ENCODE results near the gene ENDOV.

Gene ENDOV

DNA sequence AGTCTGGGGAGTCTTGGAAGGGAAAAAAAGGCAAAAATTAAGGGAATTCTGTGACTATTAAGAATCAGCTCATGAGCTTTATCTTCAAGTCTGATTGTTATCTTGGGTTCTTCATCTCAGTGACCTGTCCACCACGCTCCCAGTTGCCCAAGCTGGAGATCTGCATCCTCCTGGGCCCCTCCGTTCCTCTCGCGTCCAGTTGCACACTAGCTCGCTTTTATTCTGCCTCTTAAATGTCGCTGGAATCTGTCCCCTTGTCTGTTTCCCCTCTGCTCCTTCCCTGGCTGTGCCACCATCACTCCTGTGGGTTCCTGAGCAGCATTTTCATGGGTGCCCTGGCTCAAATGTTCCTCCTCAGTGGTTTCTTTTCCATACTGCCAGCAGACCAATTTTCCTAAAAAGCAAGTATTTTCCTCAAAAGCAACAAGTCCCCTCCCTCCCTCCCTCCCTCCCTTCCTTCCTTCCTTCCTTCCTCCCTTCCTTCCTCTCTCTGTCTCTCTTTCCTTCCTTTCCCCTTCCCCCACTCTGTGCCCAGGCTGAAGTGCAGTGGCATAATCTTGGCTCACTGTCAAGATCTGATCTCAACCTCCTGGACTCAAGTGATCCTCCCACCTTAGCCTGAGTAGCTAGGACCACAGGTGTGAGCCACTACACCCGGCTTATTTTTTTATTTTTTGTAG lies 1.4 kb downstream of the ENDOV start:
- no peak for DNase-seq (ENCODE audit: low spot score)

DNA sequence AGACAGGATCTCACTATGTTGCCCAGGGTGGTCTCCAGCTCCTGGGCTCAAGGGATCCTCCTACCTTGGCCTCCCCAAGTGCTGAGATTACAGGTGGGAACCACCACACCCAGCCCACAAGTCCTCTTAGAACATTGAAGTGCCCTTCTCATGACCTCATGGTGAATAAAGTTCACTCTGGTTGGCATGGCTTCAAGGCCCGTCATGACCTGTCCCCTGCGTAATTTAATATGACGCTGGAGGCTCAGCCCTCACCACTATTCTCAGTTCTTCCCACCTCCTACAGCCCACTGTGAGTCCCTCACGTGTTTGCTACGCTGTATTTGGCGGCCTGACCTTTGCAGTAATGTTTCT lies 1.9 kb downstream of the ENDOV start:
- no peak for DNase-seq (ENCODE audit: low spot score)

DNA sequence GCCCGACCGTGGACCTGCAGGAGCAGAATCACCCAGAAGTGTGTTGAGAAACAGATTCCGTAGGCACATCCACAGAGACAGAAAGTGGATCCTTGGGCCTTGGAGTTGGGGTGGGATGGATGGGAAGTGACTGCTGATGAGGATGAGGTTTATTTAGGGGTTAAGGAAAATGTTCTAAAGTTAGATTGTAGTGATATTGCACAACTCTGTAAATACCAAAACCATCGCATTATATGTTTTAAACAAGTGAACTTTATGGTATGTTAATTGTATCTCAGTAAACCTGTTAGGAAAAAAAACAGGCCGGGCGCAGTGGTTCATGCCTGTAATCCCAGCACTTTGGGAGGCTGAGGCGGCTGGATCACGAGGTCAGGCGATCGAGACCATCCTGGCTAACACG lies 3.6 kb downstream of the ENDOV start:
- DNase-seq (ENCODE audit: low spot score): no peak

DNA sequence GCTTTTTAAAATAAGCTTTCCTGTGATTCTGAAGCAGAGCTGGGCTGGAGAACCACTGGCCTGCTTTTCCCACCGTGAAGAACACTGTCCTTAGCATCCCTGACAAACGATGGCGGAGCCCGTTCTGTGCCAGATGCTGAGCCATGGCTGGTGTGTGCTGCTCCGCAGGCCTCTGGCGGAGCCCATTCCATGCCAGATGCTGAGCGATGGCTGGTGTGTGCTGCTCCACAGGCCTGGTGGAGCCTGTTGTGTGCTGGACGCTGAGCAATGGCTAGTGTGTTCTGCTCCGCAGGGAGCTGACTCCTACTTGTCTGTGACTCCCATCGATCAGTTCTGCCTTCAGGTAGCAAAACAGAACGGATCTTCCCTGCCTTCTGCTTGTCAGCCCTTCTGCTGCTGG lies 4.3 kb downstream of the ENDOV start:
- no peak for DNase-seq (ENCODE audit: low spot score)

DNA sequence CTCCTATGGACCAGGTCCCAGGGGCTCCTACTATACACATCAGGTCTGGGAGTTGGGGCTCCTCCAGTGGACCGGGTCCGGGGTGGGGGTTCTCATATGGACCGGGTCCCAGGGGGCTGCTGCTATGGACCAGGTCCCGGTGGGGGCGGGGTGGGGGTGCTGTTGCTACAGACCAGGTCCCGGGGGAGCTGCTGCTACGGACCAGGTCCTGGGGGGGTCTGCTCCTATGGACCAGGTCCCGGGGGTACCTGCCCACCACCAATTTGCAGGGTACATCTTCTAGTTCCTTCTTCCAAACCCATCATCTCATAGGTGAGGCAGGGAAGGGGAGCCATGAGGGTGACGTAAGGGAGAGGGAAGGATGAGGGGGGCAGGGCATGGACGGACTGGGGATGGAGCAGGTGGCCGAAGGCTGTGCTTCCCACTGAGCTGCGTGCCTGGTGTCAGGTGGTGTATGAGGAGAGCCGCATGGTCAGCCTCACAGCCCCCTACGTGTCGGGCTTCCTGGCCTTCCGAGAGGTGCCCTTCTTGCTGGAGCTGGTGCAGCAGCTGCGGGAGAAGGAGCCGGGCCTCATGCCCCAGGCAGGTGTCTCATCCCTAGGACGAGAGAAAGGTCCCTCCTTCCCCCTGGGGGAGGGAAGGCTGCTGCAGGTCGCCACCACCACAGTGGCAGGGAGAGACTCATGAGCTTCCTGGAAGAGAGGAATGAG lies 6.6 kb downstream of the ENDOV start:
- DNase-seq (ENCODE audit: low spot score): no peak

DNA sequence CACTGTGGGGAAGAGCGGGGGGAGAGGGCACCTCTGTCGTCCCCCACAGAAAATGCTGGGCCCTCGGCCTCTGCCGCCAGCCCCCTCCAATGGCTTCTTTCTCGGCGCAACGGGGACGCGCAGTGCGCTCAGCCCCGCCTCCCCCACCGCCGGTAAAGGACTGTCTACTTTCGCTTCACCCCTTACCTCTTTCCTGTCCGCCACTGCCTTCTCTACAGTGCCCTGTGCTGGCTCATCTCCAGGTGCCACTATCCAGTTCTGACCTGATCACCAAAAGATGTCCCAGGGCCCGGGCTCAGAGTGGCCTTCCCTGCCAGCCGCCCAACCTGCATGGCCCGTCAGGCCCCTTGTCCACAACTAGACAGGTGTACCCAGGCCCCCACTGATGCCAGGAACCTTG lies 7.3 kb downstream of the ENDOV start:
- DNase-seq (ENCODE audit: low spot score): no peak

DNA sequence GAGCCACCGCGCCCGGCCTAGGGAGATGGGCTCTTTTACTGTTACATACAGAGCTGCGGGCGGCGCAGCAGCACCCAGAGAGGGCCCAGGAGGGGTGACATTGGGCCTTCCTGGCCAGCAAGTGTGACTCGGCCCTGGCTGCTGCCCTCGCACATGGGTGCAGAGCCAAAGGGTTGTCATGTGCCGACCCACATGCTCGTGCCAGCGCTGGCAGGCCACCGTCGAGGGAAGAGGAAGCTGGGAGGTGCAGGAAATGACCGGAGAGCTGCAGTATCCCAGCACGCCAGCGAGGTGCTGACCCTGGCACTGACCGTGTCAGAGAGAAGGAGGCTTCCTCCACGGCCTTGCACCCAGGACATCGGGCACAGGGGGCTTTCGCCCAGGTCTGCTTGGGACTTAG lies 8.0 kb downstream of the ENDOV start:
- DNase-seq (ENCODE audit: low spot score): no peak

DNA sequence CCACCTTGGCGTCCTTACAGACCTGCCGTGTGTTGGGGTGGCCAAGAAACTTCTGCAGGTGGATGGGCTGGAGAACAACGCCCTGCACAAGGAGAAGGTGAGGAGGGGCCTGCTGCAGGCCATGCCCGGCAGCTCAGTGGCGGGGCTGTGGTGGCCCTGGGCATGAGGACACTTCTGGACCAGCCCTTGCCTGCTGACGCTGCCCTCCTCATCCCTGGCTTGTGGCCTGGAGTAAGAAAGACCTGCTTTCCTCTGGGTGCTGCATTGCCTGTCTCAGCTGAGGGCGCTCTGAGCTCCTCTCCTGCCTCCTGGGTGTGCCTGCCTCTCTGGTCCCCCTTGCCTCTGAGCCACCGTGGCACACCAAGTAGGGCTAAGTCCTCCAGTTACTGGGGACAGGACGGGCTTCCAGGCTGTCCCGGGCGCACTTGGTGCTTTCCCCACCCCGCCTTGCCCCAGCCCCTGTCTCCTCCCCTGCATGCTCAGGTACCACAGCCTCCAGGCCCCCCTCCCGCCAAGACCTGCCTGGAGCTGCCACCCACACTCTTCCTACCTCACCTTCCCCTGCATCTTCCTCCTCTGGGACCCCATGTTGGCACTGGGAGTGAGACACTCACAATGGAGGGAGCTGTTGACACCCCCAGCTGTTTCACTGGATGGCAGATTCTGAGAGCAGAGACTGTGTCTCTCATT lies 8.7 kb downstream of the ENDOV start:
- no peak for DNase-seq (ENCODE audit: low spot score)

DNA sequence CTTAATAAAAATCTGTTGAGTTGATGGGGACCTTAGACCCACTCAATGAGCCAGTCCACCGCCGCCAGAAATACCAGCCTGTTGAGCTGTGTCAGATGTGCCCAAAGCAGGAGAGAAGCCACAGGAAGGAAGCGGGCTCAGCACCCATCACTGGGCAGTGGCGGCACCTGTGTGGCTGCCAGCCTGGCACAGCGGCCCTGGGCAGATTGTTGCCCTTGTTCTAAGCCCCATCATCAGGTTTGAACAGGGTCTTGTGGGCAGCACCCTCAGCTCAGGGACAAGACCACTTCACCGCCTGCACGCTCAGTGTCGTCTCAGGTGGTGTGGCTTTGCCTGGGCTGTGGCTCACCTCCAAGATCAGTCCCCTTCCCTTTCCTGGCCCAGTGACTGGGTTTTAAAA lies 9.3 kb downstream of the ENDOV start:
- no peak for DNase-seq (ENCODE audit: low spot score)

DNA sequence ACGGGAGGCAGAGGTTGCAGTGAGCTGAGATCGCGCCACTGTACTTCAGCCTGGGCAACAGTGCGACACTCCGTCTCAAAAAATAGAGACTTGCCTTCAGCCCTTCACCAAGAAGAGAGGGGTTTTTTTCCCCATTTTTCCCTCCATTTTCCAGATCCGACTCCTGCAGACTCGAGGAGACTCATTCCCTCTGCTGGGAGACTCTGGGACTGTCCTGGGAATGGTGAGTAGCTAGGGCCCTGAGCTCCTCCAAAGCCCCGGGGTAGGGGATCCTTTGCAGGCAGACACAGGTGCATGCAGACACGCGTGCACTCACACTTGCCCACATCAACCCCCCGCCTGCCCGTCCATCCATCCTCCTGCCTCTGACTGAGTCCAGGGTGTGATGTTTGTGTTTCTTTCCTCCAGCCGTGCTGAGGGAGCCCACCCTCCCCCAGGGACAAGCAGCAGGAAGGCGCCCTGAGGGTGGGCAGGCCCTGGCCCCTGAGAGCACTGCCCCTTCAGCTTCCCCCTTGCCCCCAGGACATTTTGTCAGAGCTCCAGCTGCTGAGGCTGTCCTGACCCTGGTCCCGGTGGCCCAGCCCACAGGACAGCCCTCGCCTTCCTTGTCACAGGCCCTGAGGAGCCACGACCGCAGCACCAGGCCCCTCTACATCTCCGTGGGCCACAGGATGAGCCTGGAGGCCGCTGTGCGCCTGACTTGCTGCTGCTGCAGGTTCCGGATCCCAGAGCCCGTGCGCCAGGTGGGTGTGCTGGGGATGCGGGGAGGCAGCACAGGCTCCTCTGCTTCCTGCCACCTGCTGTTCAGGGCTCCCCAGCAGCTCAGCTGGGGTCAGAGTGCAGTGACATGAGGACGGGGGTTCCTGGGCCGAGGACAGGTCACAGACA lies 10.2 kb downstream of the ENDOV start:
- no peak for DNase-seq (ENCODE audit: low spot score)

DNA sequence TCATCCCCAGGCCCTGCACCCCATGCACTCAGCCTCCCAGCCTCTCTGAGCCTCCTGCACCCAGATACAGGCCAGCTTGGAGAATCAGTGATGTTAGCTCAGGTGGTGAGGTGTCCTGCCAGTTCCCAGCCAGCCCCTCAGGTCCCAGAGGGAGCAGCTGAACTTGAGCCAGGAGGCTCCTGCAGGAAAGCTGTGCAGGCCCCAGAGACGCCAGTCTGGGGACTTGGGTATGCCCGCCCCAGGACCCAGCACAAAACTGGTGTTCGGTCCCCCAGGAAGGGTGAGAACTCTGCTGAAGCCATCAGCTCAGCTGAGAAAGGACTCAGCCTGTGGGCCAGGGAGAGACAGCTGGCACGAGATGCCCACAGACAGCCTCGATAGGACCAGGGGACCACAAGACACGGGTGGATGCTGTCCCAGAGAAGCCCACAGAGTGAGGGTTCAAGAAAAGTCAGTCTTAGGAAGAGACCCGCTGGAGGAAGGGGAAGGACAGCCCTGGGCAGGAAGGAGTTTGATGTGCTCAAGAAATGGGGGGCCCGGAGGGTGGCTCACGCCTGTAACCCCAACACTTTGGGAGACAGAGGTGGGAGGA lies 11.0 kb downstream of the ENDOV start:
- DNase-seq (ENCODE audit: low spot score): no peak

DNA sequence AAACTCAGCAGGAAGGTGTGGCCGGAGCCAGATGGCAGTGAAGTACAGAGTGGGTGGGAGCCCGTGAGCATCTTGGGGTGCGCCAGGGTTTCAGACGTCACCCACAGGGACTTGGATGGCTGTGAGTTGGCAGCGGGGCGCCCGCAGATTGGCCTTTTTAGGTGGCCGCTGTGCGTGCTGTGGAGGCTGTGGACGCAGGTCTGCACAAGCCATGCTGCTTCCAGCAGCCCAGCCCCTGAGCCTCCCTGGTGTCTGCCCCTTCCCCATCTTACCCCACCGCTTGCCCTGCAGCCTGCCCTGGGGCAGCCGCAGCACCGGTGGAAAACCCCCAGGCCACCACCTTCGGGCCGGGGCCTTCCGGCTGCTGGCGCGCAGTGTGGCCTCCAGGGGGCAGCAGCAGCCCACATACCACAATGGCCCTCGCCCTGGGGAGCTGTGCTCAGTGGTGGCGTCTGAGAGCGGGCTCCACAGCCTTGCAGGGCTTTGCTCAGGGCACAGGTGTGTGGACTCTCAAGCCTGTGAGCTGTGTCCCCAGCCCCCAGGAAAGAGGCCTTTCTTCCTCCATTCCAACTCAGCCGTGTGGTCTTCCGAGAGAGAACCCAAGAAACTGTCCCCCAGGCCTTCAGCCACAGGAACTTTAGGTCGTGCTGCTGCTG lies 11.8 kb downstream of the ENDOV start:
- DNase-seq (ENCODE audit: low spot score): peak; percentile 94

DNA sequence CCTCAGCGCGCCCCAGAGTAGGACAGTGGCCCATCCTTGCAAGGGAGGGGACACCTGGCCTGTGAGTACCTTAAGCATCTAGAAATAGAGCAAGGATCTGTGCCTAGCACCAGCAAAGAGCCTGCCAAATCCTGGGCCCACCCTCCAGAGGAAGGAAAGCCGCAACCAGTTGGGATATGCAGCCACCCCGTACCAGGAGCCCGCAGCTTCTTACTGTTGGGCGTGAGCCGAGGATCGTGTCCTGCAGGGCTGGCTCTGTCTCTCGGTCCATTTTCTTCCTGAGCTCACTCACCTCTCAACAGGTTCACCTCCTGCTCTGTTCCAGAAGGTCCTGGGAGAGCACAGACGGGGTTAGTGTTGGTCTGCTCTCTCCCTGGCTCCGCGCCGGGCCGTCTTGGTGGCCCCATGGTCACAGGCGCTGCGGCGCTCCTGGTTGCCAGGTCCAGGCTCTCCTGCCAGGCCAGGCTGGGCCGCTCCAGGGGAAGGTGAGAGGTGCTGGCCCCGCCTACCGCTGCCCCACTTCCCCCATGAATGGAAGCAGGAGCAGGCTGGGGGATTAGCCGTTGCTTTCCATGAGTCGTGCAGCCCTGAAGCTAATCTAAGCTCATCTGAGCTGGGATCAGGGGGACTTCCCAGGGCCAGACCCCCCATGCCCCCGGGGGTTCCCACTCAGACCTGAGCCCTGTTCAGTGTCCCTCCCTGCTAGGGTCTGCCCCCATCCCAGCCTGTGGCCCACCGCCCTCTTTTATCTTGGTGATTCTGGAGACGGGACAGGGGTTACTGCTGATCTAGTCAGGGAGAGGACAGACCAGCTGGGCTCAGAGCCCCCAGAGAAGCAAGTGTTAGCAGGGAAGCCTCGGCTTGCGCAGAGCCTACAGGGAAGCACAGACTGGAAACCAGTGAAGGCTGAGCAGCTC lies 12.7 kb downstream of the ENDOV start:
- no peak for DNase-seq (ENCODE audit: low spot score)

DNA sequence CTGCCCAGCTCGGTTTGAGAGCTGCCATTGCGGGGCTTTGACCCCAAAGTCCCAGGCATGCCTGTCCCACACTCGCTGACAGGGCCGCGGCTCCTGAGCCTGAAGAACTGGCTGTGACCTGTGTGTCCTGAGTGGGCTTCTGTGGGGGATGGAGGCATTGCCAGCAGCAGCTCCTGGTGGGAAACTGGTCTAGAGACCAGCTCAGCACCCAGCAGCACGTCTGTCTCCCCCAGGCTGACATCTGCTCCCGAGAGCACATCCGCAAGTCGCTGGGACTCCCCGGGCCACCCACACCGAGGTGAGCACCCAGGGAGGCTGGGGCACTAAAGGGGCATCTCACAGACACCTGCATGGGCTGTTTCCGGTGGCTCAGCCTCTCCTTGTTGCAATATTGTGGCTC lies 13.4 kb downstream of the ENDOV start:
- no peak for DNase-seq (ENCODE audit: low spot score)

DNA sequence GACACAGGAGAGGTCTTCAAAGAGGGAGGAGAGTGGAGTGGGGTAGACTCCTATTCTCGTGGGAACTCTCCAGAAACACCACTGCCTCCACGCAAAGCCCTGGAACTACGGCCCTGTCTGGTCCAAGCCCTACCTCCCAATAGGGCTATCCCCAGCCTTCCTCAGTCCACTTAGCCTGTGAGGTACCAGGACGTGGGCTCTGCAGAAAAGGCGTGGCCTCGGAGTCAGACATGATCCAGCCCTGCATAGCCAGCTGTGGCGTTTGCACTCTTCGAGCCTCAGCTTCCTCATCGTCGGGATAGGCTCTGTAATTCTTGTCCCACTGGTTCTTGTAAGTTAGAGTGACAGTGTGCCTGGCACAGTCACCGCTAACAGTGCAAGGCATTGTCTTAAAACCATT lies 13.8 kb downstream of the ENDOV start:
- DNase-seq (ENCODE audit: low spot score): no peak

DNA sequence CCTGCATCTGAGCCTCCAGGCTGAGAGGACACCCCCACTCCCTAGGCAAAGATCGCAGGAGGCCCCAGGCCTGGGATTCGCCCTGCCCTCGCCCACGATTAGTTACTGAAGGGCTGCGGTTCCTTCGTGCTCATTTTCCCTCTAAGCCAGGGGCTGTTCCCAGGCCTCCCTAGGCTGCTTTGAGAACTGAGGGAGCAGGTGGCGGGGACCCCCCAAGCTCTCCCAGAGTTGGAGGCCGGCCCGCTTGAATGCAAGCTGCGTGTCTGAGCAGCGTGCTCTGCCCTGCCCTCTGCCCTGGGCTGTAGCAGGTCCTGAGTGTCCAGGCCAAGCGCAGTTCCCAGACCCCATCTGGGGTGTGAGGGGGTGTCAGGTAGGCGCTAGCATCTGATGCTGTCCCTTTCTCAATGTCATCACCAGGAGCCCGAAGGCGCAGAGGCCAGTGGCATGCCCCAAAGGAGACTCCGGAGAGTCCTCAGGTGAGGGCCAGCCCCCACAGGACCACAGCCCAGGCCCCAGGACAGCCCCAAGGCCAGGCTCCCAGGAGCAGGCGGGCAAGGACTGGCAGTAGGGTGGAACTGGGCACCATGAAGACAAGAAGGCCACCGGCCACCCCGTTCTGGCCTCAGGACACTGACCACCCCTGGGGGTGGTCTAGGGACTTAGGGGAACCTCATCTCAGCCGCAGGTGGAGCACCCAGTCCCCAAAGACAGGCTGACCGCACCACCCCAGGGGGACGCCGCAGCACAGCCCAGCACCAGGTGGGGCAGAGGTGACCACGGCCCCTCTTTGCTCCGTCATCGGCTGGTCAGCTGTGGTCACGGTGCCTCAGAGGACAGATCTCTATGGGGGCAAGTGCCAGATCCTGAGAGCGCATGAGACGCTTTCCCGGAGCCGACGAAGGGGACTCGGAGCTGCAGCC lies 14.6 kb downstream of the ENDOV start:
- no peak for DNase-seq (ENCODE audit: low spot score)

DNA sequence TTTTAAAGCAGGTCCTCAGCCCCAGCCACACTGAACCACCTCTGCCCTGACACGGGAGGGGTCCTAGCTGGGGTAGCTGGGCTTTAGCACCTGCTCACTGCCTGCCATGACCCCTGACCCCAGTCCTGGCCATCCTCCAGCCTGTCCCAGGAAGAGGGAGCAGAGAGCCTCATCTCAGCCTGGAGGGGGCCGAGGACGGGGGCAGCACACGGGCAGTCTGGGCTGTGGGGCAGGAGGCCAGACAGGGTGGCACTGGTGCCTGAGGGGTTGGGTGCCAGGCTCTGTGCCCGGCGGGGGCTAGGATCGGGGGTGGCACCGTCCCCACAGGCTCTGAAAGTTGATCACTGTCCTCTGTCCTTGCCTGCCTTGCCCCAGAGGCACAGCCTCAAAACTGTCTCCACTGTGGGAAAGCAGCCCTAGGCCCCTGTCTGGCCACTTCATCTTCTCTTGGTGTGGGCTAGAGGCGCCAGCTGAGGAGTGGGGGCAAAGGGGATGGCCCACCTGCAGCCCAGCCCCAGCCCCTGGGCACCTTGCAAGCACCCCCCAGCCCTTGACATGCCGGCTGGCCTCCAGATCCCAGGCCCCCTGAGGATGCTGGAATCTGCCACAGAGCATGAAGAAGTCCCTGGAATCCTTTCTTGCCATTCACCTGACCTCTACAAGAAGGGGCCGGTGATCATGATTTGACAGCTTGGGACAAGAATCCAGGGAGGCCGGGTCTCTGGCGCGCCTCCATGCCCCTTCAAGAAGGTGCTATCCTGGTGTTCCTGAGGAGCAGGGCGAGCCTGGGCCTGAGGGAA lies 15.7 kb downstream of the ENDOV start:
- no peak for DNase-seq (ENCODE audit: low spot score)
